GM10266 (cell line): ENCODE data around the gene PRMT3.
"Not testable (repeated sequence)": the region's sequence is repeated elsewhere in the genome, so short reads cannot be mapped to it uniquely, and the experiment has no call there.

Source experiments
- DNase-seq: peaks from one replicate; pipeline ENCODE4 v3.0.0; 2012; ENCODE audit errors: extremely low spot score
- CTCF ChIP-seq: IDR thresholded peaks from 2 replicates; pipeline ENCODE4 v1.5.1; 2012; ENCODE audit warnings: mild to moderate bottlenecking, low read depth; ENCODE audit not compliant: control insufficient read depth, insufficient read depth; ENCODE audit errors: missing control alignments

Gene PRMT3

GRCh38 chr11:20541503-20541902, 154.0 kb downstream of the PRMT3 start:
- TF ChIP-seq CTCF: no peak

GRCh38 chr11:20544603-20545237, 157.2 kb downstream of the PRMT3 start:
- no peak for DNase-seq
- TF ChIP-seq CTCF: no peak

More at GRCh38 chr11:20541503-20541902, 154.0 kb downstream of the PRMT3 start:
- DNase-seq: no peak

GRCh38 chr11:20547411-20547810, 159.9 kb downstream of the PRMT3 start:
- DNase-seq: no peak
- TF ChIP-seq CTCF: no peak

- no peak for DNase-seq
- no peak for TF ChIP-seq CTCF
These were observed 163.6 kb downstream of the PRMT3 start for GRCh38 chr11:20551096-20551495.

- TF ChIP-seq CTCF: no peak
These were observed 168.3 kb downstream of the PRMT3 start for GRCh38 chr11:20555783-20556182.

GRCh38 chr11:20556396-20556795, 168.9 kb downstream of the PRMT3 start:
- not testable (repeated sequence) for DNase-seq

More at GRCh38 chr11:20555783-20556182, 168.3 kb downstream of the PRMT3 start:
- no peak for DNase-seq

GRCh38 chr11:20558741-20559140, 171.2 kb downstream of the PRMT3 start:
- DNase-seq: no peak
- no peak for TF ChIP-seq CTCF
